Esophagus muscularis mucosa (tissue), 4 donors: Measurements from ENCODE around the gene SUSD6.

Experiments used
- CTCF ChIP-seq, 3 experiments: fragments of 200-600 bp in 2 of 3; fragments of 450-650 bp in 1 of 3; sonication (generic) in 2 of 3; IDR thresholded peaks; one replicate each; pipeline ENCODE4 v1.5.1; 2017 to 2019; ENCODE audit warnings: antibody characterized with exemption in 3 of 3, mild to moderate bottlenecking in 2 of 3, moderate library complexity in 1 of 3
- EP300 ChIP-seq: sonication (generic); formaldehyde crosslinking; IDR thresholded peaks from one replicate; pipeline ENCODE4 v1.6.1; 2017; ENCODE audit warnings: antibody characterized with exemption
- POLR2AphosphoS5 ChIP-seq, 2 donors: sonication (generic); formaldehyde crosslinking; IDR thresholded peaks; one replicate each; pipeline ENCODE4 v1.6.1; 2017; ENCODE audit warnings: antibody characterized with exemption in 2 of 2

DNA sequence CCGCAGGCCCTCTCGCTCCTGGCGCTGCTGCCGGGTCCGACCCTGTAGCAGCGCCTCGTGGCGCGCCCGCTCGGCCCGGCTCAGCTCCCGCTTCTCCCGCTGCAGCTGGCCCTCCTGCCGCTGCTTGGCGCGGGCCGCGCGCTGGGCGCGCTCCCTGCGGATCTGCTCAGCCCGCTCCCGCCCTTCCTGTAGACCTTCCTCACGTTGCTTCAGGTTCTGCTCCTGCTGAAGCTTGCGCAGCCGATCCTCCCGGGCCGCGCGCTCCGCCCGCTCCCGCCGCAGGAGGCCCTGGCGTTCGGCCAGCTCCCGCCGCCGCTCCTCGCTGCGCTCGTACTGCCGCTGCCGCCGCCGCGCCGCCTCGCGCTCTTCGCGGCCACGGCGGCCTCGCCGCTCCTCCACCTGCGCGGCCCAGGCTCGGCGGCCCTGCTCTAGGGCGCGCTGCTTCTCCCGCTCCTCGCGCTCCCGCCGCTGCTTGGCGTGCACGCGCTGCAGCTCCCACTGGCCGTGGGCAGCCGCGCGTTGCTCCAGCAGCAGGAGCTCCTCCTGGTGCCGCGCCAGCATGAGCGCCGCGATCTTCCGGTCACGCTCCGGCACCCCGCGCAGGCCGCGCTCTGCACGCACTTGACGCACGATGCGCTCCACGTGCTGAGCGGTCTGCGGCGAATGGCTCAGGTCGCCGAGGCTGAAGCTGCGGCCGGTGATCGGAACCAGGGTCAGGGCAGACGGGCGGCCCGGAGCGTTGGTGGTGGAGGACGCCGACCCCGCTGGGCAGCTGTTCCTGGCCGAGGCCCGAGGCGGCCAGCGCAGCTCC lies 39.2 kb upstream of the SUSD6 start:
- TF ChIP-seq POLR2AphosphoS5 (IDR thresholded peaks at IDR 0.05) (no peak), CTCF (IDR thresholded peaks at IDR 0.05) (no peak), EP300 (no peak)
